GM18499 (cell line): ENCODE data around the gene GRAMD4.

ENCODE experiments used
- ATAC-seq: cut with Tn5 transposase; IDR thresholded peaks from one replicate; pipeline ENCODE4 v1.9.1; 2021; ENCODE audit warnings: moderate number of reproducible peaks; ENCODE audit not compliant: insufficient read depth, unreplicated experiment

GRAMD4 gene

DNA sequence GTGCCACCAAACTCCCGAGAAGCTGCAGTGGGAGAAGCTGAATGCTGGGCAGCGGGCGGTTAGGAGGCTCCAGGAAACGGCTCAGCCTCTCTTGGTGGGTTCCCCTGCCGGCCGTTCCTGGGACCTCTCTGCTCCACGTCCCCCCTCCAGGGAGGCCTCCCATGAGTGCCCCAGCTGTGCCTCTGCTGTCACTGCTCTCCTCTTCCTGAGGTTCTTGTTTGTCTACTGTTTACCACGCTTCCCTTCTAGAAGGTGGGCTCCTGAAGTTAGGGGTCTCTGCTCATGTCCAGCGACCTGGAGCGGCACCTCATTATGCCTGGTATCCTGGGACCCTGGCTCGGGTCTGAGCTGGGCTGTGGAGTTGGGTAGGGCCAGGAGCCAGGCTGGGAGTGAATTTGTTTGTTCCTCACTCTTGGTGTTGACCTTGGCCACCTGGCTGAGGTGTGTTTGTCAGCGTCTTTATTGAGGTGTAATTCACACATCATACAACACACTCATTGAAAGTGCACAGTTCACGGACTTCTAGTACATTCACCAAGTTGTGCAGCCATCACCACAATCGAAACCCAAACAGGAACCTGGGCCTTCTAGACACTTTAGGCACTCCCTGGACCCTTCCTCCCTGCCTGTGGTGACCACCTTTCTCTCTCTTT, 37.8 kb upstream of the GRAMD4 start:
- no peak for ATAC-seq

- no peak for ATAC-seq
These were observed 36.6 kb upstream of the GRAMD4 start for GRCh38 chr22:46583571-46583970.

DNA sequence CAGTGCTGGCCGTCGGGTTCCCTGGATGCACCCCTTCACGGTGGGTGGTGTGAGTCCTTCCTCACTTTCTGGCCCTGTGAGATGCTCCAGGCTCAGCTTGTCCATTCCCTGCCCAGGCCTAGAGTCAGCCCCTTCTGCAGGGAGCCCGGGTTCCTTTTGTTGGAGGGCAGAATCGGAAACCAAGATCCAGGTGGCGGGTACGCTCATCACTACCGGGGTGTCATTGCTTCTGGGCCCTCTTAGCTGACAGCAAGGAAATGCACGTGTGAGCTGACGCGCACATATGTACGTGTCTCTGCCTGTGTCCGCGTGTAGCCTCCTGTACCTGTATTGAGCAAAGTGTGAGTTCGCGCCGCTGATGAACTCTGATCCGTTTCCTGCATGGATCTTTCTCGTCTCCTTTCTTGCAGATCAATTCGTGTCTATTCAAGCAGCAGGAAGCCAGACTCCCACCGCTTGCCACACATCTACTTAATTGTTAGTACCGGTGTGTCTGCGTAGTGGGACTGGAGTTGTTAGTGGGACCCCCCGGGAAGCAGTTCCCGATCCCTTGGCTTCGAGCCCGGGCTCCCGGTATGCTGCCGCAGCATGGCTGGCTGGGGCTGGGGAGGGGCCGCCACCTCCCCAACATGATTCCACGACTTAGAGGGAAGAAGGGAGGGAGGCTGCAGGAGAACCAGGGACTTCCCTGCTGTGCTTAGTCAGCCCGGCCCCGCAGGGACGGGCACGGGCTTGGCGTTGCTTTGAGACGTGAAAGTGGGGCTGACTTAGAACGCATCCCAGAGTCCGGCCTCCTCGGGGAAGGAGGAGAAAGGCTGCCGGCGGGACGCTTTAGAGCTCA, 35.9 kb upstream of the GRAMD4 start:
- ATAC-seq = no peak

DNA sequence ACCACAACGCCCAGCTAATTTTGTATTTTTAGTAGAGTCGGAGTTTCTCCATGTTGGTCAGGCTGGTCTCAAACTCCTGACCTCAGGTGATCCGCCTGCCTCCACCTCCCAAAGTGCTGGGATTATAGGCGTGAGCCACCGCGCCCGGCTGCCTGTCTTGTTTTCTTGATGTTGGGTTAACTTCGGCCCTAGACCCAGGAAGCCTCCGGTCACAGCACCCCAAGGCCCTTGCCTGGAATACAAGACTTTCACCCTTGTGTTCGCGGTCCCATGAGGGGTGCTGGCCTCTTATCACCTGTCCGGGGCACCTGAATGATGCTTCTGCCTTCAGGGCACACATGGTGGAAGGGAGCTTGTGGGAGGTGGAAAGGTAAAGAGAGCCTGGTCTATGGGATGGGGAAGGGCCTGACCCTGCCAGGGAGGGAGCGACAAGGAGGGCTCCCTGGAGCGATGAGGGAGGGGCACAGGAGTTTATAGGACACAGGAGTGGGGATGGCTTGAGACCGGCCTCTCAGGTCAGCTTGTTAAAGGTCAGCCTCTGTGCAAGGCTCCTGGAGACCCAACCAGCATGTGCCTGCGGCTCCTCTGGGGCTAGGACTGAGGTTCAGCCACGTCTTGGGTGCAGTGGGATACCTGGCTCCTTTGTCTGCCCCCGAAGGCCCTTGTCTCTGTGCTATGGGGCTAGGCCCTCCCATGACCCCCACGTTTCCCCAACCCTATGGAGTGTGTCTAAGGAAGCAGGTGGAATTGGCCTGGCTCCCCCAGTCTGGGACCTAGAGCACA, 34.7 kb upstream of the GRAMD4 start:
- no peak for ATAC-seq

GRCh38 chr22:46586123-46586519, 34.1 kb upstream of the GRAMD4 start:
- no peak for ATAC-seq

GRCh38 chr22:46586531-46587011, 33.6 kb upstream of the GRAMD4 start:
- ATAC-seq = no peak

DNA sequence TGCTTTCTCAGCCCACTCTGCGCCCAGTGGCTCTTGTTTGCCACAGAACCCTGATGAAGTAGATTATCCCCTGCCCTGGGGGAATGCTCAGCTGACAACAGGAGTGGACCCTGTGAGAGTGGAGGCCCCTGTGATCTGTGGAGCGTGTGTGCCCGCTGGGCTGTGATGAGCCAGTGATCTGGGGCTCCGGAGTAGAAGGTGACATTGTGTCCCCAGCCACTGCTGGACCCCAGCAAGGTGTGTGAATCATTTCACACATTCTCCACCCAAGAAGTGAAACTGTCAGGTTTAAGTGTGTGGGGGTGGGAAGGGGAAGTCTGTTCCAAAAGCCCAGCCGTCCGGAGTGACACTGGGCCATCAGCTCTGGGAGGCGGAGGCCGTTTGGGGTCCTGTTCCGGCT, 33.1 kb upstream of the GRAMD4 start:
- ATAC-seq = peak; percentile 16

GRCh38 chr22:46587492-46588278, 32.5 kb upstream of the GRAMD4 start:
- peak; percentile 41 for ATAC-seq

- no peak for ATAC-seq
These were observed 31.7 kb upstream of the GRAMD4 start for GRCh38 chr22:46588279-46589140.

GRCh38 chr22:46589141-46589748, 30.9 kb upstream of the GRAMD4 start:
- ATAC-seq = no peak

GRCh38 chr22:46589871-46590271, 30.3 kb upstream of the GRAMD4 start:
- ATAC-seq = no peak

GRCh38 chr22:46590334-46590733, 29.9 kb upstream of the GRAMD4 start:
- no peak for ATAC-seq

- ATAC-seq = no peak
These were observed 28.3 kb upstream of the GRAMD4 start for GRCh38 chr22:46591930-46592329.

DNA sequence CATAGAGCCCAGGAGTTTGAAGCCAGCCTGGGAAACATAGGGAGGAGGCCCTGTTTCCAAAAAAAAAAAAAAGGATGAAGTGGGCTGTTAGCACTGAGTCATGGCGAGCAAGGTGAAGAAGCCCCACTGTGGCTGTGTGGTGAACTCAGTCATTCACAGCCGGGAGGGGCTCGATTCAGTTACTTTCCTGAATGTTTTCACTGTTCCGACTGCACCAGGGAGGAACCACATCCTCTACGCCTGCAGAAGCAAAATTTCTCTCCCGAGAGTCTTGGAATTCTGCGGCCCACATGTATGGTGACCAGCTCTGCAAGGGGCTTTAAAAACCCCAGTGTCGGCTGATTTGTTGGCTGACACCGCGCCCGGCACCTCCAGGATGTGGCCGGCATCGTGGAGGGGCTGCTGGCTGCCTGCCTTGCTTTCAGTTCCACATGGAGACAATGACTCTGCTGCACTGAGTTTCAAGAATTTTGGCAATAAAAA, 27.8 kb upstream of the GRAMD4 start:
- no peak for ATAC-seq

- no peak for ATAC-seq
These were observed 26.9 kb upstream of the GRAMD4 start for GRCh38 chr22:46593211-46593681.

- no peak for ATAC-seq
These were observed 25.9 kb upstream of the GRAMD4 start for GRCh38 chr22:46593996-46594946.

DNA sequence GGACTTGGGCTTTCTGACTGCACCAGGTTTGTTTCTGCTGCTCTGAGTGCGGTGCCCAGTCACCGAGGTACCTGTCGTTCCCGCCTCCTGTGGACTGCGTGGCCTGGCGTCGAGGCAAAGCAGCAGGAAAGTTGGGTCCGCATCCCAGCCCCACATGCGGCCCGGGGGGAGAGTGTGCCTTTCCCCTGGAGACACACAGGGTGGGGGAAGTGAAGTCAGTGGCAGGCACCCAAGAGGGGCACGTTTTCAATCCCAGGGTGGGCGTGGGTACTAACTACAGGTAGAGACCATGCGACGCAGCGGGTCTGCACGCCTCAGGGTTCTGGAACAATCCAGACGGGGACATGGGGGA, 25.3 kb upstream of the GRAMD4 start:
- ATAC-seq = no peak

DNA sequence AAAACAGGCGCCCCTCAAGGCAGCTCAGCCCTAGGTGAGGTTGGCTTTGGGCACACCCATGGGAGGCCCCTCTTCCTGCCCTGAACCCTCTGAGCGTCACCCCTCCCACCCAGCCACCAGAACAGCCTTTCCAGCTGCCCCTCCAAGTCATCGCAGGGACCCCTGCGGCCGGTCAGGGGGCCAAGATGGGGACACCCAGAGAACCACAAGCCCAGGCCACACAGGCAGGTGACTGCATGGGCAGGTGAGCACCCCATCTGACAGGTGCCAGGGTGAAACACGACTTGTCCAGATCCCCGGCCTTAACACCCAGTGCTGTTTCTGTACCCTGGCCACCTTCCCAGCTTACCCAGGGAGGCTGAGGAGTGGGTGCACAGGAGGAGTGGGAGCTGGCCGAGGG, 24.6 kb upstream of the GRAMD4 start:
- no peak for ATAC-seq
